DMS114 treated with DMSO at 0.1 percent for 48 hours (cell line): ENCODE measurements around the gene GIT2.
"Not testable (repeated sequence)": the region's sequence is repeated elsewhere in the genome, so short reads cannot be mapped to it uniquely, and the experiment has no call there.

ENCODE experiments used
- DNase-seq: peaks from one replicate; lab custom pipeline; 2025; ENCODE audit not compliant: unreplicated experiment; lab: John Stamatoyannopoulos, UW

The GIT2 gene

GRCh38 chr12:109995686-109996482 is at the start of gene GIT2:
TSS of gene GIT2 (minus strand) at chr12:109996368. CDS start at chr12:109996224, 144 bp downstream.
- peak; percentile 87 for DNase-seq

- no peak for DNase-seq
Measured at GRCh38 chr12:110042264-110042663, 46.1 kb upstream of the GIT2 start.

GRCh38 chr12:110039085-110039807 is 43.1 kb upstream of the GIT2 start:
- DNase-seq = no peak

GRCh38 chr12:110038741-110039084 is 42.5 kb upstream of the GIT2 start:
- no peak for DNase-seq

- DNase-seq = no peak
Measured at GRCh38 chr12:110037315-110037714, 41.1 kb upstream of the GIT2 start.

- no peak for DNase-seq
Measured at GRCh38 chr12:110035534-110036104, 39.5 kb upstream of the GIT2 start.

- DNase-seq = no peak
Measured at GRCh38 chr12:110033888-110034287, 37.7 kb upstream of the GIT2 start.

GRCh38 chr12:110029290-110029815 is 33.2 kb upstream of the GIT2 start:
- DNase-seq = no peak

- DNase-seq = no peak
Measured at GRCh38 chr12:110028323-110028722, 32.2 kb upstream of the GIT2 start.

GRCh38 chr12:110024051-110024450 is 27.9 kb upstream of the GIT2 start:
- no peak for DNase-seq

- no peak for DNase-seq
Measured at GRCh38 chr12:110023059-110023980, 27.2 kb upstream of the GIT2 start.

GRCh38 chr12:110020956-110021355 is 24.8 kb upstream of the GIT2 start:
- DNase-seq = no peak

- DNase-seq = no peak
Measured at GRCh38 chr12:110015132-110015531, 19.0 kb upstream of the GIT2 start.

- no peak for DNase-seq
Measured at GRCh38 chr12:110012659-110013058, 16.5 kb upstream of the GIT2 start.

GRCh38 chr12:110012137-110012536 is 16.0 kb upstream of the GIT2 start:
- no peak for DNase-seq

- no peak for DNase-seq
Measured at GRCh38 chr12:110010853-110011723, 14.9 kb upstream of the GIT2 start.

GRCh38 chr12:110008681-110009398 is 12.7 kb upstream of the GIT2 start:
- DNase-seq = not testable (repeated sequence)

GRCh38 chr12:110007881-110008280 is 11.7 kb upstream of the GIT2 start:
- no peak for DNase-seq

GRCh38 chr12:110006115-110006514 is 9.9 kb upstream of the GIT2 start:
- no peak for DNase-seq
